GM23338 (cell line): ENCODE measurements around the gene IL11RA. TPM values are rescaled to one million over a fixed set of nuclear protein-coding genes. Genes with fewer than 3 reads are reported as not detected.

Experiments
- ATAC-seq: fragments of 200-7000 bp; cut with Tn5 transposase; 3 replicates; pipeline ENCODE4 v1.9.1; 2020
- DNase-seq: peaks from one replicate; pipeline ENCODE4 v3.0.0-alpha.2; 2015; ENCODE audit warnings: low spot score
- H2AFZ ChIP-seq: fragments of 200-600 bp; sonication (generic); 2 replicates; pipeline ENCODE4 v1.8.0; 2016; ENCODE audit warnings: antibody characterized with exemption, mild to moderate bottlenecking, moderate library complexity
- H3F3A ChIP-seq: fragments of 200-600 bp; sonication (generic); replicated peaks from 2 replicates; pipeline ENCODE4 v1.8.0; 2017; ENCODE audit warnings: antibody characterized with exemption, mixed run types, low read depth
- H3K27ac ChIP-seq: fragments of 200-600 bp; sonication (generic); 2 replicates; pipeline ENCODE4 v1.6.1; 2016; ENCODE audit warnings: low read depth
- H3K27me3 ChIP-seq: fragments of 200-600 bp; sonication (generic); 2 replicates; pipeline ENCODE4 v1.8.0; 2016; ENCODE audit warnings: mild to moderate bottlenecking, mixed run types, moderate library complexity; ENCODE audit not compliant: insufficient read depth
- H3K36me3 ChIP-seq: fragments of 200-600 bp; sonication (generic); 2 replicates; pipeline ENCODE4 v1.8.0; 2016; ENCODE audit warnings: mild to moderate bottlenecking; ENCODE audit not compliant: insufficient read depth
- H3K4me1 ChIP-seq: fragments of 200-600 bp; sonication (generic); 2 replicates; pipeline ENCODE4 v1.8.0; 2016; ENCODE audit warnings: mild to moderate bottlenecking, moderate library complexity; ENCODE audit not compliant: insufficient read depth
- H3K4me2 ChIP-seq: fragments of 200-600 bp; sonication (generic); 2 replicates; pipeline ENCODE4 v1.7.1; 2017; ENCODE audit warnings: mixed run types
- H3K4me3 ChIP-seq: fragments of 200-600 bp; sonication (generic); 2 replicates; pipeline ENCODE4 v1.6.1; 2016; ENCODE audit warnings: mixed run types
- H3K79me2 ChIP-seq: fragments of 200-600 bp; sonication (generic); replicated peaks from 2 replicates; pipeline ENCODE4 v1.8.0; 2017; ENCODE audit warnings: mild to moderate bottlenecking; ENCODE audit not compliant: insufficient read depth
- H3K9me2 ChIP-seq: fragments of 200-600 bp; sonication (generic); 2 replicates; pipeline ENCODE4 v1.8.0; 2017; ENCODE audit not compliant: insufficient read depth
- H4K20me1 ChIP-seq: fragments of 200-600 bp; sonication (generic); replicated peaks from 2 replicates; pipeline ENCODE4 v1.8.0; 2017; ENCODE audit warnings: mild to moderate bottlenecking; ENCODE audit not compliant: insufficient read depth
- H3K27ac Mint-ChIP-seq: 2 replicates; pipeline ENCODE4 v1.8.0; 2020; ENCODE audit warnings: inconsistent platforms, mild to moderate bottlenecking, moderate library complexity, mixed read lengths
- H3K27me3 Mint-ChIP-seq: 3 replicates; pipeline ENCODE4 v1.8.0; 2022; ENCODE audit warnings: low read depth, mild to moderate bottlenecking, moderate library complexity, mixed read lengths, inconsistent platforms; ENCODE audit not compliant: insufficient read depth, poor library complexity
- H3K36me3 Mint-ChIP-seq: 3 replicates; pipeline ENCODE4 v1.8.0; 2021; ENCODE audit warnings: low read depth, mild to moderate bottlenecking, inconsistent platforms, moderate library complexity, mixed read lengths
- H3K4me1 Mint-ChIP-seq: 3 replicates; pipeline ENCODE4 v1.8.0; 2020; ENCODE audit warnings: mild to moderate bottlenecking, inconsistent platforms, mixed read lengths
- H3K4me3 Mint-ChIP-seq: 3 replicates; pipeline ENCODE4 v1.8.0; 2021; ENCODE audit warnings: moderate library complexity, mild to moderate bottlenecking, inconsistent platforms, mixed read lengths
- H3K9me3 Mint-ChIP-seq: 3 replicates; pipeline ENCODE4 v1.8.0; 2020; ENCODE audit warnings: moderate library complexity, mild to moderate bottlenecking, inconsistent platforms, mixed read lengths
- CREB1 ChIP-seq: fragments of 250-450 bp; sonication (Bioruptor Pico); IDR thresholded peaks from 2 replicates; pipeline ENCODE4 v1.5.0; 2020; ENCODE audit warnings: low read depth, mild to moderate bottlenecking, moderate library complexity
- ETS1 ChIP-seq: IDR thresholded peaks from 2 replicates; pipeline ENCODE4 v1.6.1; 2016; ENCODE audit warnings: antibody characterized with exemption
- EZH2 ChIP-seq: fragments of 200-600 bp; sonication (generic); IDR thresholded peaks from one replicate; pipeline ENCODE4 v1.8.0; 2017; ENCODE audit warnings: antibody characterized with exemption, mild to moderate bottlenecking, low read depth; ENCODE audit not compliant: unreplicated experiment
- polyA plus RNA-seq: library from polyadenylated mRNA; unstranded; fragments of >200 nt; fragmentation: Nextera tagmentation; extraction: Ambion mirVana; gene quantifications from 2 replicates; pipeline ENCODE4 v1.2.1, GENCODE V29; 2016
- total RNA-seq: library from RNA; depleted of rRNA; stranded (reverse); fragments of >200 nt; shearing (Covaris generic); gene quantifications from 2 replicates; pipeline ENCODE4 v1.2.3, GENCODE V29; 2014

The IL11RA gene
- total and polyA plus RNA-seq, 2 experiments from 2014 or later: 3.1 to 5.8 TPM

GRCh38 chr9:34620061-34620994 lies 31.7 kb upstream of the IL11RA start, which contains the start of gene DCTN3:
DCTN3 (minus strand) TSS chr9:34620495; CDS start chr9:34620464, 31 bp downstream.
- peak within 1 kb of the TSS; percentile 77 for H2AFZ ChIP-seq
- H3K27me3 Mint-ChIP-seq: peaks cover 44% of the 10 kb centered on the region
- H3K9me3 Mint-ChIP-seq: no peaks in the 10 kb centered on the region
- peaks cover 11% of the 10 kb centered on the region; the same call in 1 of the 2 replicates for H3K4me1 ChIP-seq
- H3K4me2 ChIP-seq: peak within 1 kb of the TSS; percentile 79
- no peaks in the 10 kb centered on the region for H3K79me2 ChIP-seq
- 0 out of 2 replicates have a peak, but pooled peaks cover 4% of the 10 kb centered on the region for H3K9me2 ChIP-seq
- peak; percentile 88 for ATAC-seq
- H3K36me3 Mint-ChIP-seq: no peaks in the 10 kb centered on the region
- H3K4me1 Mint-ChIP-seq: peaks cover 11% of the 10 kb centered on the region
- TF ChIP-seq ETS1 (no peak), CREB1 (CRISPR knock-in tag) (peak; percentile 90)
- H3K27ac Mint-ChIP-seq: no peak within 1 kb of the TSS
- H3K4me3 ChIP-seq: peak within 1 kb of the TSS; percentile 74
- no peaks in the 10 kb centered on the region for H4K20me1 ChIP-seq
- peaks cover 53% of the 10 kb centered on the region for H3K27me3 ChIP-seq
- no peak within 1 kb of the TSS for H3K27ac ChIP-seq
- peak; percentile 99 for DNase-seq
- H3K4me3 Mint-ChIP-seq: peak within 1 kb of the TSS; percentile 90
- H3F3A ChIP-seq: no peaks in the 10 kb centered on the region
- H3K36me3 ChIP-seq: no peaks in the 10 kb centered on the region

GRCh38 chr9:34623374-34624235 lies 28.4 kb upstream of the IL11RA start:
- Mint-ChIP-seq H3K27ac (no peak overlapping the region), H3K27me3 (peaks cover 71% of the 10 kb centered on the region), H3K4me1 (peaks cover 17% of the 10 kb centered on the region), H3K36me3 (peaks cover 4% of the 10 kb centered on the region; the same call in 1 of the 3 replicates), H3K9me3 (peaks cover 4% of the 10 kb centered on the region; the same call in 1 of the 3 replicates), H3K4me3 (no peak overlapping the region; the same call in 2 of the 3 replicates)
- Histone ChIP-seq H3K36me3 (no peaks in the 10 kb centered on the region), H4K20me1 (no peaks in the 10 kb centered on the region; the same call in 1 of the 2 replicates), H3K79me2 (no peaks in the 10 kb centered on the region), H3K27ac (no peak overlapping the region), H3K27me3 (peaks cover 86% of the 10 kb centered on the region), H3K4me2 (peak overlapping the region; percentile 81), H2AFZ (peak overlapping the region; percentile 43), H3K4me3 (peak overlapping the region; percentile 52; the same call in 1 of the 2 replicates), H3F3A (0 out of 2 replicates have a peak, but pooled peaks cover 3% of the 10 kb centered on the region), H3K4me1 (peaks cover 16% of the 10 kb centered on the region; the same call in 1 of the 2 replicates), H3K9me2 (0 out of 2 replicates have a peak, but pooled peaks cover 4% of the 10 kb centered on the region)
- ATAC-seq (peak; percentile 36), DNase-seq (peak; percentile 50)
- TF ChIP-seq ETS1: no peak
- peak; percentile 63 for TF ChIP-seq EZH2
